ENCODE measurements around the gene RNF157.

GRCh38 chr17:76145231-76146052 lies 94.9 kb downstream of the RNF157 start:
- TF ChIP-seq CTCF (IDR thresholded peaks at IDR 0.05 in 4 of 5, conservative IDR thresholded peaks at IDR 0.05 in 1 of 5), result no peak
- TF ChIP-seq POLR2A (IDR thresholded peaks at IDR 0.05), result no peak

Measured in gastrocnemius medialis (tissue), 4 donors.